HG03521 (cell line): ENCODE results near the gene OR6S1.
"Not testable (repeated sequence)": the region's sequence is repeated elsewhere in the genome, so short reads cannot be mapped to it uniquely, and the experiment has no call there.

ENCODE experiments used
- ATAC-seq: cut with Tn5 transposase; IDR thresholded peaks from one replicate; pipeline ENCODE4 v1.9.1; 2021; ENCODE audit warnings: mild to moderate bottlenecking, moderate library complexity; ENCODE audit not compliant: unreplicated experiment

The OR6S1 gene

GRCh38 chr14:20671597-20672283, 30.2 kb upstream of the OR6S1 start:
- ATAC-seq: no peak

GRCh38 chr14:20668969-20669368, 27.5 kb upstream of the OR6S1 start:
- no peak for ATAC-seq

GRCh38 chr14:20667957-20668356, 26.5 kb upstream of the OR6S1 start:
- peak; percentile 71 for ATAC-seq

- ATAC-seq: not testable (repeated sequence)
These were observed 25.0 kb upstream of the OR6S1 start for GRCh38 chr14:20666400-20666961.

- ATAC-seq: peak; percentile 40
These were observed 21.7 kb upstream of the OR6S1 start for GRCh38 chr14:20662968-20663732.

- ATAC-seq: no peak
These were observed 19.7 kb upstream of the OR6S1 start for GRCh38 chr14:20661197-20661596.

GRCh38 chr14:20659813-20660395, 18.4 kb upstream of the OR6S1 start:
- no peak for ATAC-seq

GRCh38 chr14:20659336-20659735, 17.8 kb upstream of the OR6S1 start:
- no peak for ATAC-seq

- no peak for ATAC-seq
These were observed 16.8 kb upstream of the OR6S1 start for GRCh38 chr14:20658246-20658645.

- ATAC-seq: no peak
These were observed 16.0 kb upstream of the OR6S1 start for GRCh38 chr14:20657216-20658211.

GRCh38 chr14:20656274-20656673, 14.8 kb upstream of the OR6S1 start:
- no peak for ATAC-seq

- no peak for ATAC-seq
These were observed 14.4 kb upstream of the OR6S1 start for GRCh38 chr14:20655851-20656250.

GRCh38 chr14:20652996-20653975, 11.8 kb upstream of the OR6S1 start:
- ATAC-seq: no peak

GRCh38 chr14:20645481-20645880, 4.0 kb upstream of the OR6S1 start:
- no peak for ATAC-seq

- ATAC-seq: no peak
These were observed 3.0 kb upstream of the OR6S1 start for GRCh38 chr14:20644520-20644919.

GRCh38 chr14:20642755-20643154, 1.3 kb upstream of the OR6S1 start:
- not testable (repeated sequence) for ATAC-seq

GRCh38 chr14:20642182-20642581, 691 bp upstream of the OR6S1 start:
- ATAC-seq: no peak

GRCh38 chr14:20632831-20633691, 8.4 kb downstream of the OR6S1 start:
- ATAC-seq: peak; percentile 59
